ENCODE results near the gene ONECUT1. TPM values are rescaled to one million over a fixed set of nuclear protein-coding genes. Genes with fewer than 3 reads are reported as not detected.

The ONECUT1 gene
- total RNA-seq, 1 donor from 2014 or later = not detected

Other genes with a start within 250 kb of the ONECUT1 start
- 179 and 181 TPM in 2 replicates for gene ARPP19, start 221.3 kb downstream of the ONECUT1 start, total RNA-seq
- gene ATOSA, start 110.9 kb downstream of the ONECUT1 start, total RNA-seq = 23.5 and 26.8 TPM in 2 replicates